Gastrocnemius medialis (tissue), 4 donors: ENCODE results near the gene GAS7. TPM values are rescaled to one million over a fixed set of nuclear protein-coding genes. Genes with fewer than 3 reads are reported as not detected.
A peak's percentile ranks its signal among the peaks of the same experiment; 100 is the strongest.

Source experiments
- ATAC-seq, 2 donors: fragments of 150-250 bp; one replicate each; pipeline ENCODE4 v1.9.1; 2016
- DNase-seq, 2 donors: peaks; one replicate each; pipeline ENCODE4 v3.0.0-alpha.2; 2019
- H3K27ac ChIP-seq, 4 donors: fragments of 200-600 bp; sonication (generic); 1 replicate in 1 of 4; 2 replicates in 3 of 4; pipeline ENCODE4 v1.5.1; 2016 to 2018; ENCODE audit warnings: mild to moderate bottlenecking in 2 of 4, moderate library complexity in 1 of 4
- H3K27me3 ChIP-seq, 3 donors: fragments of 200-600 bp; sonication (generic) in 2 of 3; 1 replicate in 1 of 3; 2 replicates in 2 of 3; pipeline versions ENCODE4 v1.5.1 to v1.6.0; 2016 to 2019; ENCODE audit warnings: mild to moderate bottlenecking in 1 of 3, moderate library complexity in 1 of 3
- H3K36me3 ChIP-seq, 2 donors: fragments of 200-600 bp; sonication (generic) in 1 of 2; one replicate each; pipeline ENCODE4 v1.5.1; 2017 to 2018
- H3K4me1 ChIP-seq, 2 donors: fragments of 200-600 bp; sonication (generic) in 1 of 2; one replicate each; pipeline ENCODE4 v1.5.1; 2016 to 2017; ENCODE audit warnings: mild to moderate bottlenecking in 2 of 2
- H3K4me3 ChIP-seq, 4 donors: fragments of 200-600 bp; sonication (generic) in 3 of 4; 1 replicate in 1 of 4; 2 replicates in 3 of 4; pipeline ENCODE4 v1.5.1; 2016 to 2019; ENCODE audit warnings: mild to moderate bottlenecking in 2 of 4
- H3K9me3 ChIP-seq, 3 donors: fragments of 200-600 bp; sonication (generic) in 2 of 3; 1 replicate in 1 of 3; 2 replicates in 2 of 3; pipeline ENCODE4 v1.5.1; 2016 to 2019
- POLR2A ChIP-seq, 2 donors: fragments of 450-650 bp; IDR thresholded peaks; one replicate each; pipeline ENCODE4 v1.6.1; 2017; ENCODE audit warnings: antibody characterized with exemption in 2 of 2, mild to moderate bottlenecking in 2 of 2, moderate library complexity in 2 of 2
- in situ Hi-C, 4 donors: fragments of 200-750 bp; cut with MboI; loops; one replicate each; pipeline versions ENCODE4 v1.15.0 to v1.8.0; 2017; ENCODE audit warnings: low sequenced_read_pairs in 4 of 4
- intact Hi-C: fragments of 100-400 bp; cut with DNase I; formaldehyde crosslinking; loops from one replicate; pipeline ENCODE4 v1.15.1; 2023; ENCODE audit warnings: low total_unique reads
- total RNA-seq, 4 donors: library from RNA; depleted of rRNA; stranded (reverse); fragments of >200 nt; gene quantifications; one replicate each; pipeline versions ENCODE4 v1.1.0 to v1.2.3, GENCODE V29; 2016
- TF ChIP-seq, protein P1 (sequence below), 5 experiments: fragments of 450-650 bp in 3 of 5; fragments of 200-600 bp in 2 of 5; sonication (generic) in 2 of 5; IDR thresholded peaks in 4 of 5; conservative IDR thresholded peaks in 1 of 5; 1 replicate in 4 of 5; 2 replicates in 1 of 5; pipeline ENCODE4 v1.5.1; 2016 to 2019; ENCODE audit warnings: antibody characterized with exemption in 5 of 5, mild to moderate bottlenecking in 3 of 5, moderate library complexity in 3 of 5

Gene GAS7
- total RNA-seq, 4 donors from 2014 or later: 5.8 to 7.1 (median 6.1) TPM

- no peaks in the 10 kb centered on the region for H3K36me3 ChIP-seq
- H3K4me3 ChIP-seq: no peak overlapping the region
- H3K27ac ChIP-seq: no peak overlapping the region
- no peak for DNase-seq
- no peak for ATAC-seq
- TF ChIP-seq POLR2A (IDR thresholded peaks at IDR 0.05): no peak
- TF ChIP-seq, protein P1, sequence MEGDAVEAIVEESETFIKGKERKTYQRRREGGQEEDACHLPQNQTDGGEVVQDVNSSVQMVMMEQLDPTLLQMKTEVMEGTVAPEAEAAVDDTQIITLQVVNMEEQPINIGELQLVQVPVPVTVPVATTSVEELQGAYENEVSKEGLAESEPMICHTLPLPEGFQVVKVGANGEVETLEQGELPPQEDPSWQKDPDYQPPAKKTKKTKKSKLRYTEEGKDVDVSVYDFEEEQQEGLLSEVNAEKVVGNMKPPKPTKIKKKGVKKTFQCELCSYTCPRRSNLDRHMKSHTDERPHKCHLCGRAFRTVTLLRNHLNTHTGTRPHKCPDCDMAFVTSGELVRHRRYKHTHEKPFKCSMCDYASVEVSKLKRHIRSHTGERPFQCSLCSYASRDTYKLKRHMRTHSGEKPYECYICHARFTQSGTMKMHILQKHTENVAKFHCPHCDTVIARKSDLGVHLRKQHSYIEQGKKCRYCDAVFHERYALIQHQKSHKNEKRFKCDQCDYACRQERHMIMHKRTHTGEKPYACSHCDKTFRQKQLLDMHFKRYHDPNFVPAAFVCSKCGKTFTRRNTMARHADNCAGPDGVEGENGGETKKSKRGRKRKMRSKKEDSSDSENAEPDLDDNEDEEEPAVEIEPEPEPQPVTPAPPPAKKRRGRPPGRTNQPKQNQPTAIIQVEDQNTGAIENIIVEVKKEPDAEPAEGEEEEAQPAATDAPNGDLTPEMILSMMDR (IDR thresholded peaks at IDR 0.05 in 4 of 5, conservative IDR thresholded peaks at IDR 0.05 in 1 of 5): no peak
- in situ Hi-C loops: loop anchor here in 1 of 4 donors (25.0 kb wide), 2 partner anchors 107 to 182 kb away; no protein-coding TSS in a partner anchor
- intact Hi-C loops: no loop called here
- H3K9me3 ChIP-seq: no peaks in the 10 kb centered on the region
- no peaks in the 10 kb centered on the region for H3K27me3 ChIP-seq
- no peaks in the 10 kb centered on the region for H3K4me1 ChIP-seq
Measured at GRCh38 chr17:10144456-10144855, 54.0 kb downstream of the GAS7 start.

DNA sequence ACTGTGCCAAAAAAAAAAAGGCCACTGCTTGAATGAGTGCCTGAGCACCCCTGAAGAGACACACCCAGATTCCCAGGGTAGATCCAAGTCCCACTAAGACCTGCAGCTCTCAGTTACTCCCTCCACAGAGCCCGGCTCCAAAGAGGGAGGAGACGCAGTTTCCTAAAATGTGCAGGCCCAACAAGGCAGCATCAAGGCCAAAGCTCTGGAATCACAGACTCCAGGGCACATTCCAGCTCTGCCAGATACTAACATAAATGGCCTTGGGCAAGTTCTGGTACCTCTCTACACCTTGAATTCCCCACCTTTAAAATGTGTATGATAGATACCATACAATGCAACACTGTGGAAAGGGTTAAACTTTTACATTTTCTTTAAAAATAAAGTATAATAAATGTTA lies 57.0 kb downstream of the GAS7 start:
- H3K4me1 ChIP-seq: no peaks in the 10 kb centered on the region
- H3K4me3 ChIP-seq: no peak overlapping the region
- in situ Hi-C loops (loop anchor here in 1 of 4 donors (25.0 kb wide), 2 partner anchors 104 to 179 kb away; no protein-coding TSS in a partner anchor), intact Hi-C loops (no loop called here)
- ATAC-seq (no peak), DNase-seq (no peak)
- TF ChIP-seq POLR2A (IDR thresholded peaks at IDR 0.05): no peak
- TF ChIP-seq, protein P1 (IDR thresholded peaks at IDR 0.05 in 4 of 5, conservative IDR thresholded peaks at IDR 0.05 in 1 of 5): no peak
- H3K9me3 ChIP-seq: no peaks in the 10 kb centered on the region
- H3K27me3 ChIP-seq: no peaks in the 10 kb centered on the region
- no peaks in the 10 kb centered on the region for H3K36me3 ChIP-seq
- no peak overlapping the region for H3K27ac ChIP-seq

DNA sequence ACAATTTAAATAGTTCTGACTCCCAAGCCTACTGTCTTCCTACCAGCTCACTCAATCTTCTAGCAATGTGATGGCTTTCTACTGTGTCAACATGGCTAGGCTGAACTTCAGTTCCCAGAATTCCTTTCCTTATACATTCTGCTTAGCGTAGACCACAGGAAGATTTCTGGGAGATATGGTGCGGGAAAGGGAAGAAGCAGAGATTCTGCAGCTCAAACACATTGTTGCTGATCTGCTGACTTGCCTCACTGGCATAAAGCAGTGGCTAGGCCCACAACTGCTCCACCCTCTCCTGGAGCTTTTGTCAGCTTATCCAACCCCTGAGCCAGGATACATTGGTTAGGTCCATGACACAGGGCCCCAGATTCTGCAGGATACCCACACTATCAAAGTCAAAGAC lies 58.8 kb downstream of the GAS7 start:
- H3K9me3 ChIP-seq: no peaks in the 10 kb centered on the region
- ATAC-seq: no peak
- no peaks in the 10 kb centered on the region for H3K4me1 ChIP-seq
- DNase-seq: no peak
- H3K27me3 ChIP-seq: no peaks in the 10 kb centered on the region
- H3K27ac ChIP-seq: no peak overlapping the region
- no peak overlapping the region for H3K4me3 ChIP-seq
- H3K36me3 ChIP-seq: no peaks in the 10 kb centered on the region
- no peak for TF ChIP-seq POLR2A (IDR thresholded peaks at IDR 0.05)
- TF ChIP-seq, protein P1 (IDR thresholded peaks at IDR 0.05 in 4 of 5, conservative IDR thresholded peaks at IDR 0.05 in 1 of 5): no peak
- intact Hi-C loops (no loop called here), in situ Hi-C loops (loop anchor here in 2 of 4 donors (10.0 to 25.0 kb wide), 3 partner anchors 55 to 177 kb away; partner anchors contain the start of gene GAS7 (in 1 of the 2))

- Histone ChIP-seq H3K4me1 (no peaks in the 10 kb centered on the region), H3K9me3 (no peaks in the 10 kb centered on the region), H3K27me3 (no peaks in the 10 kb centered on the region), H3K27ac (peak overlapping the region in 3 of 4 donors; percentile 3 to 55 (median 30)), H3K36me3 (no peaks in the 10 kb centered on the region), H3K4me3 (no peak overlapping the region)
- in situ Hi-C loops: loop anchor here in 2 of 4 donors (10.0 to 25.0 kb wide), 3 partner anchors 58 to 174 kb away; partner anchors contain the start of gene GAS7 (in 1 of the 2)
- intact Hi-C loops: no loop called here
- DNase-seq (no peak), ATAC-seq (peak; percentile 41 to 58)
- TF ChIP-seq POLR2A (IDR thresholded peaks at IDR 0.05): no peak
- TF ChIP-seq, protein P1 (IDR thresholded peaks at IDR 0.05 in 4 of 5, conservative IDR thresholded peaks at IDR 0.05 in 1 of 5): no peak
Measured at GRCh38 chr17:10136258-10136981, 62.0 kb downstream of the GAS7 start.
